GM12801 (cell line): Measurements from ENCODE around the gene TBC1D19.

Experiments used
- CTCF ChIP-seq: IDR thresholded peaks from one replicate; pipeline ENCODE4 v1.5.1; 2011; ENCODE audit warnings: control low read depth; ENCODE audit not compliant: insufficient read length; ENCODE audit errors: extremely low read depth

Gene TBC1D19

DNA sequence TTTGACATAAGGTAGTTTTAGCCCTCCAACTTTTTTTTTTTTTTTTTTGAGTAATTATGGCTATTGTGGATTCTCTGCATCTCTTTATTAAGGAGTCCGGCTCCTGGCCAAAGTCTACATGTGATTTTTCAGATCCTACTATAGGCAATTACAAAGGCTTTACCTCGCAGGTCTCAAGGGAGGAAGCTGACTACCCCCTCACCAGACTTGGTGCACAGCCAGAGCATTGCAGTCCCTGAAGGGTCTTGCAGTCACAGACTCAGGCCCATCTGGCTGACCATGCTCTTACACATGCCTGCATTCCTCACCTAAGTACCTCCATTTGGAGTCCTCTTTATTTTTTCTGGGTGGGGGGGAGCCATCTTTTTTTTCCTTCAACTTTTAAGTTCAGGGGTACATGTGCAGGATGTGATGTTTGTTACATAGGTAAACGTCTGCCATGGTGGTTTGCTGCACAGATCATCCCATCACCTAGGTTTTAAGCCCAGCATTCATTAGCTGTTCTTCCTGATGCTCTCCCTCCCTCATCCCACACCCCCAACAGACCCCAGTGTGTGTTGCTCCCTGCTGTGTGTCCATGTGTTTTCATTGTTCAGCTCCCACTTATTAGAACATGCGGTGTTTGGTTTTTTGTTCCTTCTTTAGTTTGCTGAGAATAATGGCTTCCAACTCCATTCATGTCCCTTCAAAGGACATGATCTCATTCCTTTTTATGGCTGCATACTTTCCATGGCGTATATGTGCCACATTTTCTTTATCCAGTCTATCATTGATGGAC is 188.4 kb downstream of the TBC1D19 start:
- no peak for TF ChIP-seq CTCF

DNA sequence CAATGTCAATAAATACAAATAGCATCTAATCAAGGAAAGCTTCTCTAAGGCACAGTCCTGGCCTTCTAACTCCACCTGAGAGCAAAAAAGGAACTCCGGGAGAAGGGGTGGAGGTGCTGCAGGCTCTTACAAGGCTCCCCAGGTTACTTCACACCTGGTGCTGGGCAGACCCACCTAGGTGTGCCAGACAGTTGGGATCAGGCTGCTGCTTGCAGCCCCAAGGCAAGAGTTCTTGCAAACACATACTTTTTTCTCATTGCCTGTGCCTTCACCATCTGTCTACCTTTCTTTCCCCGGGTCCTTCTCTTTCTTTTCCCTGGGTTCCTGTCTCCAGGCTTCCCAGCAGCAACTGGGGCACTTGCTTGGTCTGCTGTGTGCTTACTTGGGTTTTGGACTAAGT is 195.3 kb downstream of the TBC1D19 start:
- no peak for TF ChIP-seq CTCF

DNA sequence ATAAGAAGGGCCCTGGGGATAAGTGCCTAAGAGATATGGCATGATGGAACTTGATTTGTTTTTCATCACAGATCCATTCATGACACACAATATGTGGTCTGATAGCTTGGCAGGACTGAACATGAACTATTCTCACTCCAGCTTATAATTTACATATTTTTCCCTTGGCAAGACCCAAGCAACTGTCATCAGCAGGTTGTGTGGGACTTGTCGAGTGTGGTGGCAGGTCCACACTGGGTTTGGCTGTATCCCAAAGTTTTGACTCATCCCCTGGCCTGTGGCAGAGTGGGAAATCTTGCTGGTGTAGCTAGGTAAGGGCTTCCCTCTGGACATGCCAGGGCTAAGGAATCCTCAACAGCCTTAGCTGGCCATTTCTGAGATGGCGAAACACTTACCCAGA is 195.8 kb downstream of the TBC1D19 start:
- TF ChIP-seq CTCF: no peak

- no peak for TF ChIP-seq CTCF
Observed at GRCh38 chr4:26780539-26780938, 196.7 kb downstream of the TBC1D19 start.

GRCh38 chr4:26782168-26782829 is 198.4 kb downstream of the TBC1D19 start:
- TF ChIP-seq CTCF: no peak

GRCh38 chr4:26782830-26783202 is 198.9 kb downstream of the TBC1D19 start:
- TF ChIP-seq CTCF: no peak

GRCh38 chr4:26784207-26784865 is 200.5 kb downstream of the TBC1D19 start:
- TF ChIP-seq CTCF: no peak
